ENCODE results near the gene GCNT4.
A peak's percentile ranks its signal among the peaks of the same experiment; 100 is the strongest.

Gene GCNT4

GRCh38 chr5:75053304-75054133 is 1.2 kb upstream of the GCNT4 start:
- DNase-seq, result peak; percentile 49
- in situ Hi-C loops (cut with MboI; ENCODE audit: low pct_unique_long_range_greater_than_20kb, low sequenced_read_pairs), result no loop called here

- in situ Hi-C loops (cut with MboI; ENCODE audit: low pct_unique_long_range_greater_than_20kb, low sequenced_read_pairs), result no loop called here
- DNase-seq, result no peak
Observed at GRCh38 chr5:75053054-75053303, 621 bp upstream of the GCNT4 start.

GRCh38 chr5:75051217-75051751 is 1.1 kb downstream of the GCNT4 start:
- DNase-seq, result no peak
- in situ Hi-C loops (cut with MboI; ENCODE audit: low pct_unique_long_range_greater_than_20kb, low sequenced_read_pairs), result no loop called here

DNA sequence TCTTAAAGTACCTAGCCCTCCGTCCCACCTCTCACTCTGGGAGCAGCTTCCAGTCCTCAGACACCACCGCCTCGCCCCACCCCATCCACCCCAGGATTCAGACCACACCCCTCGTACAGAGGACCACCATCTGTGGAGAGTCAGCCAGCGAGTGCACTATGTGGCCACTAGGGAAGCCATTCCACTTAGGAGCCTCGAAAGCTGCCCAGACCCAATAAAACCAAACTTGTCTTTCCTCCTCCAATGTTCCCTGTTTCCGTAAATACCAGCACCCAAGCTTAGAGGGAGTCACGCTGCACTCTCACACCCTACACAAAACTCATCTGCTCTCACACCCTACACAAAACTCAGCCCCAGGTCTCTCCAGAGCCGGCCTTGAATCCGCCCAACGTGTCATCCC is 1.9 kb downstream of the GCNT4 start:
- in situ Hi-C loops (cut with MboI; ENCODE audit: low pct_unique_long_range_greater_than_20kb, low sequenced_read_pairs), result no loop called here
- peak; percentile 12 for DNase-seq

DNA sequence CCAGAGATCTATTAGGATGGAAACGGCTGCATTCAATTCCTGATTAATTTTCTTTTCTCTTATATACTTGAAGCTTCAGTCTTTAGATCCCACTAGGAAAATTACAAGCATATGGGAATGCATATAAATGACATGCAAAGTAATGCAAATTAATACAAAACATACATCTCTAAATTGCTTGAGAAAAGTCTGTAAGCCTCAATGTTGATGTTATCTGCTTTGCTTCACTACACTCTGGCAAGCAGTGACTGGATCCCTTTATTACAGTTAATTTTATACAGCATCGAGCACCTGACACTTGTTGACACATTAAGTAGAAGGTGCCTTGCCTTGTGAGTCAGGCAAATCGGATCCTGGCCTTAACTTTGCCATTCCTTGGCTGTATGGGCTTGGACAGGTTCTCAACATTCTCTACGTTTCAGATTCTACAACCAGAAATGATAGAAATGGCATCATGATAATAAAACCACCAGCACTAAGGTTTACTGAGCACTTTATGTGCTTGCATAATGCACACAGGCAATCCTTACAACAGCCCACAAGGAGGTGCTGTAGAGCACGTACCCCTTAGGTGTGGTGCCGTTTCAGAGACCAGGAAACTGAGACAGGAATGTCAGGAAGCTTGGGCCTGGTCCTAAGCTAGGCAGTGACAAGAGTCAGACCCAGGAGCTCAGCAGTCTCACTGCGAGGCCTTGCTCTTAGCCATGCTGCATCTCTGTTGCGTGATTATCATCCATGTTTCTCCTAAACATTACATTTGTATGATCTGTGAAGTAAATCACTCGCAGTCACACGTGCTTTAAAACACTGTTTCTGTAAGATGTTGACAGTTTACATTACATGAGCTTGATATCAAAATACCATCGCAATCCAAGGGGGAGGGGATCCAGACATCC is 2.7 kb downstream of the GCNT4 start:
- DNase-seq, result peak; percentile 55
- in situ Hi-C loops (cut with MboI; ENCODE audit: low pct_unique_long_range_greater_than_20kb, low sequenced_read_pairs), result no loop called here

- DNase-seq, result no peak
- in situ Hi-C loops (cut with MboI; ENCODE audit: low pct_unique_long_range_greater_than_20kb, low sequenced_read_pairs), result no loop called here
Observed at GRCh38 chr5:75048457-75048953, 3.9 kb downstream of the GCNT4 start.

- in situ Hi-C loops (cut with MboI; ENCODE audit: low pct_unique_long_range_greater_than_20kb, low sequenced_read_pairs), result no loop called here
- DNase-seq, result no peak
Observed at GRCh38 chr5:75047356-75047755, 5.0 kb downstream of the GCNT4 start.

DNA sequence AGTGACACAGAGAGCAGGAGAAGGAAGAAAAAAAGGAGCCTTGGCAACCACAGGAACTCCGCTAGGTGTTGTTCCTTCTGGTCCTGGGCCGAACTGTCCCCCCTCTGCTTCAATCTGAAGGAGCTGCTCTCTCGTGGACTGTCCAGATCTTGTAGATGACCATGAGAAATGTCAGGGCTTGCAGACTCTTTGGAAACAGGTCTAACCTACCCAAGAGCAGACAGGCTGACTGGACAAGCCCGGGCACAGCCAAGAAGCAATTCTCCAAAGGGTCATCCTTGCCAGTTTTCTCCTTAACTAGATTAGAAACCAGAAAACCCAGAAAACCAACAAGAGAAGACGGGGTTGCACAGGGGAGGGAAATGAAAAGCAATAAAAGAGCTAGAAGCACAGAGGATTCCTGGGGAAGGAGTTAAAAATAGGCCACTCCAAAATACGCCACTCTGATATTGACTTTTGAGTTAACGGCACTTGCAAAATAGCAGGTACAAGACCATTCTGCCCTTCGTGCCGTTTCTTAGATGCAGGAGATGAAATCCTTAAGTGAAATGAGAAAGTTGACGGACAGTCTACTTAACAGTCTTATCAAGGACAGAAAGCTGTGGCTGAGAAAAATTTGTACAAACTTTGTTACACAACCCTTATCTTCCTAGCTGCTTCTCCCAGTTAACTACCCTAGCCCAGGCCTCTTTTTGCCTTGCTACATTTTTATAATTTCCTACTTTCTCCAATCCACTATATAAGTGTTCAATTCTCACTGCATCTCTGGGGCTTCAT is 5.8 kb downstream of the GCNT4 start:
- in situ Hi-C loops (cut with MboI; ENCODE audit: low pct_unique_long_range_greater_than_20kb, low sequenced_read_pairs), result no loop called here
- no peak for DNase-seq

- DNase-seq, result no peak
- in situ Hi-C loops (cut with MboI; ENCODE audit: low pct_unique_long_range_greater_than_20kb, low sequenced_read_pairs), result no loop called here
Observed at GRCh38 chr5:75045071-75045470, 7.3 kb downstream of the GCNT4 start.

GRCh38 chr5:75044406-75044805 is 8.0 kb downstream of the GCNT4 start:
- DNase-seq, result no peak
- in situ Hi-C loops (cut with MboI; ENCODE audit: low pct_unique_long_range_greater_than_20kb, low sequenced_read_pairs), result no loop called here

- in situ Hi-C loops (cut with MboI; ENCODE audit: low pct_unique_long_range_greater_than_20kb, low sequenced_read_pairs), result no loop called here
- no peak for DNase-seq
Observed at GRCh38 chr5:75043633-75044264, 8.6 kb downstream of the GCNT4 start.

GRCh38 chr5:75042522-75042921 is 9.8 kb downstream of the GCNT4 start:
- in situ Hi-C loops (cut with MboI; ENCODE audit: low pct_unique_long_range_greater_than_20kb, low sequenced_read_pairs), result no loop called here
- DNase-seq, result no peak

DNA sequence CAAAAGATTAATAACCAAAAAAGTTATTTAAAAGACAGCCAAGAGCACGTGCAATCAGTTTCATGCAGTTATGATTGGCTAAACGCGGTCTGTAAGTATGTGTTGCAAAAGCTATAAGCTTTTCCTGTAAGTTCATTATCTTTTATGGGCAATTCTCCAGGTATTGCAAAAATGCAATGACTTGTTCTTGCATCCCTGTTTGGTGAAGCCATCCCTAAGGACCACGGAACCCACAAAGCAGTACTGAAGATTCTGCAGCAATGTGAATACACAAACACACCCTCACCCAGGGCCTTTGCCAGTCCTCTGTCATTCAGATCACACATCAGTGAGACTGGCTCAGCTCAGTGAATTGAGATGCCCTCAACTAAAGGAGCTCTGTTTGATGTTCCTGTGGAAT is 11.4 kb downstream of the GCNT4 start:
- in situ Hi-C loops (cut with MboI; ENCODE audit: low pct_unique_long_range_greater_than_20kb, low sequenced_read_pairs), result no loop called here
- no peak for DNase-seq

- in situ Hi-C loops (cut with MboI; ENCODE audit: low pct_unique_long_range_greater_than_20kb, low sequenced_read_pairs), result no loop called here
- no peak for DNase-seq
Observed at GRCh38 chr5:75037106-75037505, 15.3 kb downstream of the GCNT4 start.

- DNase-seq, result no peak
- in situ Hi-C loops (cut with MboI; ENCODE audit: low pct_unique_long_range_greater_than_20kb, low sequenced_read_pairs), result no loop called here
Observed at GRCh38 chr5:75034137-75034739, 18.1 kb downstream of the GCNT4 start.

DNA sequence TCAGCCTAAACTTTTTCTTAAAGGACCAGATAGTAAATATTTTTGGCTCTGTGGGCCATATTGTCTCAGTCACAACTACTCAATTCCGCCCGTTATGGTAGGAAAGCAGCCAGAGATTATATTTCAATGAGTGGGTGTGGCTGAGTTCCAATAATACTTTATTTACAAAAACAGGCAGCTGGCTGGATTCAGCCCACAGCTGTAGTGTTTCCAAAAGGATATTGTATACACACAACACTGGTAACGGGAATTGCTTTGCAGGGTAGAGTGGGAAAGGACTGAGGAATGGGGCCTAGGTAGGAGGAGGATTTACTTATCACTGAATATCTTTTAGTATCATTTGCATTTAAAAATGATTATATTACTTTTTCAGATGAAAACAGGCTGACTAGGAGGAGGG is 21.0 kb downstream of the GCNT4 start:
- no peak for DNase-seq
- in situ Hi-C loops (cut with MboI; ENCODE audit: low pct_unique_long_range_greater_than_20kb, low sequenced_read_pairs), result no loop called here

DNA sequence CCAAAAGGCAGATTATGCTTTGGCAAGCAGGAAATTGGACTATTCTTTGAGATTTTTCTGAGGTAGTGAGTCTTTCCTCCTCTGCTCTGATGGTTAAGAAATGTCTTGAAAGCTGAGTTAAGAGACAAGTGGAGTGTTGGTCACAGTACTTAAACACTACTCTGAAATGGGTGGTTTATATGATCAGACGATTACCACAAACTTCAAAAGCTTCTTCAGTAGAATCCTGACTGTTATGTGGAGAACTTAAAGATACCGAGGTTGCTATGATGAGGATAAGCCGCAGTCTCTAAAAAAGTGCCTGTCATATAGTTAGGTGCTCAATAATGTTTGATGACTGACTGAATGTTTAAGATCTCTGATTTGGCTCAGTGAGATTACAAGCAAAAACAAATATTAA is 24.3 kb downstream of the GCNT4 start:
- in situ Hi-C loops (cut with MboI; ENCODE audit: low pct_unique_long_range_greater_than_20kb, low sequenced_read_pairs), result no loop called here
- no peak for DNase-seq

DNA sequence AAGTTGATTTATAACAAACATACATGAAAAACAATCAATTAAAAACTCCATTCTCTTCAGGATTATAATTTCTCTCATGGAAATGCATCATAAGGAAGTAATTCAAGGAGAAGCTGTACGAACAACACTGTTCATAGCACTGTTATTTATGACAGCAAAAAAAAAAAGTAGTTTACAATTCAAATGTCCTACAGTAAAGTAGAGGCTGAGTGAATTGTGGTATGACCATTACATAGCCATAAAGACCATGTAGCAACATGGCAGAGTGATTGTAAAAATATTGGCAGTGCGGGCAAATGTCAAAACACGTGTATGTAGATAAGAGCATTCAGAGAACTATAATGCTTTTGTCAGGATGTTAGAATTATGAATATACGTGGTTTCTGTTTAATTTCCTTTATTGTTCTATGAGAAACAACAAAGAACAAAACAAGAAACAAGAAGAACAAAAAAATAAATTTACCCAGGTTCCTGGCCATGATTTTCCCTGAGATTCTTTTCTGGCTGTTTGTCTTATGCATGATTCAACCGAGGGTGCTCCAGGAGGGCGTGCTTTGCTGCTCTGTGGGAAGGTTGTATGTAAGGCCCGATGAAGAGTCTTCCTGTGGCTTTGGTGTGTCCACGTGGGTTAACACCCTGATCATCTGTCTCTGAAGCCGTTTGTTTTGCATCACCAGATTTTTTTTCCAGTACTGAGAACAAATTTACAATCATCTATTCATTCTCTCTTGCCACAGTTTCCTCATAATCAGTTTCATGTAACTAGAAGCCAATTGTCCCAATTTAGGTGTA is 28.8 kb downstream of the GCNT4 start:
- no peak for DNase-seq
- in situ Hi-C loops (cut with MboI; ENCODE audit: low pct_unique_long_range_greater_than_20kb, low sequenced_read_pairs), result no loop called here
